ENCODE data around the gene PROX2.

GRCh38 chr14:74848768-74849167, 27.2 kb downstream of the PROX2 start:
- TF ChIP-seq CTCF (conservative IDR thresholded peaks at IDR 0.05; ENCODE audit: low read depth, low read length) (no peak), EZH2phosphoT487 (IDR thresholded peaks at IDR 0.05; ENCODE audit: borderline replicate concordance, low read length) (no peak), EZH2 (IDR thresholded peaks at IDR 0.05; ENCODE audit: low read length, unreplicated experiment) (no peak)
